GM12878 (cell line): ENCODE results near the gene EEF1G. TPM values are rescaled to one million over a fixed set of nuclear protein-coding genes. Genes with fewer than 3 reads are reported as not detected.

Source experiments
- ATF7 ChIP-seq: fragments of 450-650 bp; IDR thresholded peaks from 2 replicates; pipeline ENCODE4 v1.6.1; 2016; ENCODE audit warnings: low read depth, mild to moderate bottlenecking
- BHLHE40 ChIP-seq, 2 experiments: fragments of 450-650 bp in 1 of 2; IDR thresholded peaks; 2 replicates each; pipeline ENCODE4 v1.6.1; 2011 to 2017; ENCODE audit warnings: low read depth in 2 of 2, borderline replicate concordance in 1 of 2, improper control_type of control experiment in 1 of 2, low read length in 1 of 2, mild to moderate bottlenecking in 1 of 2
- CREM ChIP-seq: IDR thresholded peaks from 2 replicates; pipeline ENCODE4 v1.6.1; 2014; ENCODE audit warnings: antibody characterized with exemption, low read depth
- EGR1 ChIP-seq, 2 experiments: IDR thresholded peaks; 1 replicate in 1 of 2; 2 replicates in 1 of 2; pipeline ENCODE4 v1.6.1; 2011 to 2012; ENCODE audit warnings: low read depth in 2 of 2, low read length in 2 of 2, borderline replicate concordance in 1 of 2, mild to moderate bottlenecking in 1 of 2, moderate library complexity in 1 of 2
- HCFC1 ChIP-seq: fragments of 150-350 bp; IDR thresholded peaks from 2 replicates; pipeline ENCODE4 v1.6.1; 2014; ENCODE audit warnings: low read length
- KLF5 ChIP-seq: fragments of 450-650 bp; IDR thresholded peaks from 2 replicates; pipeline ENCODE4 v1.6.1; 2014; ENCODE audit warnings: mild to moderate bottlenecking; ENCODE audit not compliant: partially characterized antibody
- MEF2A ChIP-seq: IDR thresholded peaks from 2 replicates; pipeline ENCODE4 v1.6.1; 2011; ENCODE audit warnings: low read depth, mild to moderate bottlenecking, low read length, moderate library complexity; ENCODE audit not compliant: insufficient read depth
- NBN ChIP-seq: fragments of 450-650 bp; IDR thresholded peaks from 2 replicates; pipeline ENCODE4 v1.6.1; 2016
- NFXL1 ChIP-seq: fragments of 450-650 bp; IDR thresholded peaks from 2 replicates; pipeline ENCODE4 v1.6.1; 2017; ENCODE audit warnings: antibody characterized with exemption, mild to moderate bottlenecking, borderline replicate concordance
- RFX5 ChIP-seq: IDR thresholded peaks from 2 replicates; pipeline ENCODE4 v1.6.1; 2011; ENCODE audit warnings: low read depth, low read length, improper control_type of control experiment
- SIN3A ChIP-seq: IDR thresholded peaks from 2 replicates; pipeline ENCODE4 v1.6.1; 2012; ENCODE audit warnings: low read depth, low read length, improper control_type of control experiment
- SRF ChIP-seq, 2 experiments: IDR thresholded peaks; 2 replicates each; pipeline ENCODE4 v1.6.1; 2011; ENCODE audit warnings: low read depth in 2 of 2, low read length in 2 of 2, mild to moderate bottlenecking in 1 of 2, moderate library complexity in 1 of 2
- TCF12 ChIP-seq: IDR thresholded peaks from 2 replicates; pipeline ENCODE4 v1.6.1; 2011; ENCODE audit warnings: low read depth, mild to moderate bottlenecking, low read length
- ZNF217 ChIP-seq: fragments of 450-650 bp; IDR thresholded peaks from 2 replicates; pipeline ENCODE4 v1.6.1; 2017; ENCODE audit warnings: antibody characterized with exemption, mild to moderate bottlenecking
- polyA plus RNA-seq, 11 experiments: library from polyadenylated mRNA; depleted of rRNA in 4 of 11; unstranded in 6 of 11; stranded (reverse) in 5 of 11; fragments of >200 nt; fragmentation: Nextera tagmentation in 4 of 11; fragmentation: Illumina TruSeq in 1 of 11; extraction: Ambion mirVana in 4 of 11; extraction: Trizol in 1 of 11; gene quantifications; 1 replicate in 1 of 11; 2 replicates in 10 of 11; pipeline versions ENCODE4 v1.2.1 to v1.2.3, GENCODE V29; 2011 to 2016; ENCODE audit warnings: inconsistent platforms in 2 of 11, missing spikeins in 2 of 11, low read depth in 1 of 11
- total RNA-seq, 4 experiments: library from RNA; depleted of rRNA in 3 of 4; stranded (reverse); fragments of >200 nt in 3 of 4; fragmentation: Illumina TruSeq in 1 of 4; extraction: Trizol in 1 of 4; gene quantifications; 2 replicates each; pipeline versions ENCODE4 v1.2.1 to v1.2.3, GENCODE V29; 2013 to 2021
- TF ChIP-seq, protein P1 (sequence below): fragments of 450-650 bp; IDR thresholded peaks from 2 replicates; pipeline ENCODE4 v1.6.1; 2018; ENCODE audit warnings: borderline replicate concordance, mild to moderate bottlenecking; ENCODE audit not compliant: partially characterized antibody
- TF ChIP-seq, protein P2 (sequence below): IDR thresholded peaks from 2 replicates; pipeline ENCODE4 v1.6.1; 2011; ENCODE audit warnings: borderline replicate concordance, low read depth, mild to moderate bottlenecking, moderate library complexity, low read length; ENCODE audit not compliant: insufficient read depth, poor library complexity, severe bottlenecking
- TF ChIP-seq, protein P3 (sequence below): fragments of 450-650 bp; IDR thresholded peaks from 2 replicates; pipeline ENCODE4 v1.6.1; 2017; ENCODE audit warnings: mild to moderate bottlenecking
- TF ChIP-seq, protein P4 (sequence below): IDR thresholded peaks from 2 replicates; pipeline ENCODE4 v1.6.1; 2012; ENCODE audit warnings: mild to moderate bottlenecking, low read depth, low read length
- TF ChIP-seq, protein P5 (sequence below): IDR thresholded peaks from 2 replicates; pipeline ENCODE4 v1.6.1; 2011; ENCODE audit warnings: mild to moderate bottlenecking, low read depth, low read length, moderate library complexity; ENCODE audit not compliant: insufficient replicate concordance

EEF1G gene
- total and polyA plus RNA-seq, 10 of the 15 experiments (the other 5 are each of a cell fraction or from before 2014, with no cell fraction given), result 850 to 2,739 (median 2,277) TPM

DNA sequence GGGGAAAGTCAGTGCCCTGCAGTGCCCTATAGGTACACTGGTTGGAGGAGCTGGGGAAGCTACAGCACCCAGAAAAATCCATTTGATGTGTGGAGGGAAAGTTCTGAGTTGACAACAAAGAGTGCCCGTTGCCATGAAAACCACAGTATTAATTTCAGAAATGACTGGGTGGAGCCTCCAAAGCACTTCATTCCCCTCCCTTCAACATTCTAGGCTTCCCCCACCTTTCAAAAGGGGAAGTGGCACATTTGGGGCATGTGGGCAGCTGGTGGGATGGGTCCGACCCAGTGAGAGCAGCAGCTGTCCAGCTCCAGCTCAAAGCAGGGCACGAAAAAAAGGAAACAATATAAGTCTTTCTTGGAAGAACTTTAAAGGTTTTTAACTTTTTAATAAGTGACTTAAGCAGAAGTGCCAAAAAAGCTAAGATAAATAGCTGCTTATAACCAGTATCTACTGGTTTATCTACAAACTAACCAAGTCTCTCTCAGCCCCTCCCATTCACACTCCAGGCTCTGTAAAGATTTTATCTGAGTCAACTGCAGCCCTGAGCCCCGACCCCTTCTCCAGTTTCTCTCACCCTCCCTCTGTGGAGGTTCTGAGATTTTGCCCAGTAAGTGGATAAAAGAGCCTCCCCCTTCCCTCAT lies 18.1 kb downstream of the EEF1G start (continued):
- TF ChIP-seq, protein P1, sequence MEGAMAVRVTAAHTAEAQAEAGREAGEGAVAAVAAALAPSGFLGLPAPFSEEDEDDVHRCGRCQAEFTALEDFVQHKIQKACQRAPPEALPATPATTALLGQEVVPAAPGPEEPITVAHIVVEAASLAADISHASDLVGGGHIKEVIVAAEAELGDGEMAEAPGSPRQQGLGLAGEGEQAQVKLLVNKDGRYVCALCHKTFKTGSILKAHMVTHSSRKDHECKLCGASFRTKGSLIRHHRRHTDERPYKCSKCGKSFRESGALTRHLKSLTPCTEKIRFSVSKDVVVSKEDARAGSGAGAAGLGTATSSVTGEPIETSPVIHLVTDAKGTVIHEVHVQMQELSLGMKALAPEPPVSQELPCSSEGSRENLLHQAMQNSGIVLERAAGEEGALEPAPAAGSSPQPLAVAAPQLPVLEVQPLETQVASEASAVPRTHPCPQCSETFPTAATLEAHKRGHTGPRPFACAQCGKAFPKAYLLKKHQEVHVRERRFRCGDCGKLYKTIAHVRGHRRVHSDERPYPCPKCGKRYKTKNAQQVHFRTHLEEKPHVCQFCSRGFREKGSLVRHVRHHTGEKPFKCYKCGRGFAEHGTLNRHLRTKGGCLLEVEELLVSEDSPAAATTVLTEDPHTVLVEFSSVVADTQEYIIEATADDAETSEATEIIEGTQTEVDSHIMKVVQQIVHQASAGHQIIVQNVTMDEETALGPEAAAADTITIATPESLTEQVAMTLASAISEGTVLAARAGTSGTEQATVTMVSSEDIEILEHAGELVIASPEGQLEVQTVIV, result no peak
- TF ChIP-seq HCFC1 (no peak), SRF (IDR thresholded peaks at IDR 0.05; ENCODE audit: low read depth in 2 of 2, low read length in 2 of 2) (0 out of 4 replicates have a peak, but pooled peaks of 1 of the 2 experiments have one; percentile 67), NFXL1 (no peak), ZNF217 (no peak; the same call in 1 of the 2 replicates), MEF2A (0 out of 2 replicates have a peak, but pooled peaks have one; percentile 22), BHLHE40 (IDR thresholded peaks at IDR 0.05; ENCODE audit: borderline replicate concordance in 1 of 2, low read depth in 2 of 2, low read length in 1 of 2) (peak; percentile 70 to 73), SIN3A (no peak), EGR1 (IDR thresholded peaks at IDR 0.05; ENCODE audit: borderline replicate concordance in 1 of 2, low read depth in 2 of 2, low read length in 2 of 2) (0 out of 3 replicates have a peak, but pooled peaks of 1 of the 2 experiments have one; percentile 15), RFX5 (no peak), TCF12 (peak; percentile 96), KLF5 (peak; percentile 70), NBN (peak; percentile 87), ATF7 (peak; percentile 61; the same call in 1 of the 2 replicates), CREM (peak; percentile 77)
- TF ChIP-seq, protein P2, sequence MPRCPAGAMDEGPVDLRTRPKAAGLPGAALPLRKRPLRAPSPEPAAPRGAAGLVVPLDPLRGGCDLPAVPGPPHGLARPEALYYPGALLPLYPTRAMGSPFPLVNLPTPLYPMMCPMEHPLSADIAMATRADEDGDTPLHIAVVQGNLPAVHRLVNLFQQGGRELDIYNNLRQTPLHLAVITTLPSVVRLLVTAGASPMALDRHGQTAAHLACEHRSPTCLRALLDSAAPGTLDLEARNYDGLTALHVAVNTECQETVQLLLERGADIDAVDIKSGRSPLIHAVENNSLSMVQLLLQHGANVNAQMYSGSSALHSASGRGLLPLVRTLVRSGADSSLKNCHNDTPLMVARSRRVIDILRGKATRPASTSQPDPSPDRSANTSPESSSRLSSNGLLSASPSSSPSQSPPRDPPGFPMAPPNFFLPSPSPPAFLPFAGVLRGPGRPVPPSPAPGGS, result peak; percentile 88
- TF ChIP-seq, protein P3, sequence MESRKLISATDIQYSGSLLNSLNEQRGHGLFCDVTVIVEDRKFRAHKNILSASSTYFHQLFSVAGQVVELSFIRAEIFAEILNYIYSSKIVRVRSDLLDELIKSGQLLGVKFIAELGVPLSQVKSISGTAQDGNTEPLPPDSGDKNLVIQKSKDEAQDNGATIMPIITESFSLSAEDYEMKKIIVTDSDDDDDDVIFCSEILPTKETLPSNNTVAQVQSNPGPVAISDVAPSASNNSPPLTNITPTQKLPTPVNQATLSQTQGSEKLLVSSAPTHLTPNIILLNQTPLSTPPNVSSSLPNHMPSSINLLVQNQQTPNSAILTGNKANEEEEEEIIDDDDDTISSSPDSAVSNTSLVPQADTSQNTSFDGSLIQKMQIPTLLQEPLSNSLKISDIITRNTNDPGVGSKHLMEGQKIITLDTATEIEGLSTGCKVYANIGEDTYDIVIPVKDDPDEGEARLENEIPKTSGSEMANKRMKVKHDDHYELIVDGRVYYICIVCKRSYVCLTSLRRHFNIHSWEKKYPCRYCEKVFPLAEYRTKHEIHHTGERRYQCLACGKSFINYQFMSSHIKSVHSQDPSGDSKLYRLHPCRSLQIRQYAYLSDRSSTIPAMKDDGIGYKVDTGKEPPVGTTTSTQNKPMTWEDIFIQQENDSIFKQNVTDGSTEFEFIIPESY, result no peak
- TF ChIP-seq, protein P4, sequence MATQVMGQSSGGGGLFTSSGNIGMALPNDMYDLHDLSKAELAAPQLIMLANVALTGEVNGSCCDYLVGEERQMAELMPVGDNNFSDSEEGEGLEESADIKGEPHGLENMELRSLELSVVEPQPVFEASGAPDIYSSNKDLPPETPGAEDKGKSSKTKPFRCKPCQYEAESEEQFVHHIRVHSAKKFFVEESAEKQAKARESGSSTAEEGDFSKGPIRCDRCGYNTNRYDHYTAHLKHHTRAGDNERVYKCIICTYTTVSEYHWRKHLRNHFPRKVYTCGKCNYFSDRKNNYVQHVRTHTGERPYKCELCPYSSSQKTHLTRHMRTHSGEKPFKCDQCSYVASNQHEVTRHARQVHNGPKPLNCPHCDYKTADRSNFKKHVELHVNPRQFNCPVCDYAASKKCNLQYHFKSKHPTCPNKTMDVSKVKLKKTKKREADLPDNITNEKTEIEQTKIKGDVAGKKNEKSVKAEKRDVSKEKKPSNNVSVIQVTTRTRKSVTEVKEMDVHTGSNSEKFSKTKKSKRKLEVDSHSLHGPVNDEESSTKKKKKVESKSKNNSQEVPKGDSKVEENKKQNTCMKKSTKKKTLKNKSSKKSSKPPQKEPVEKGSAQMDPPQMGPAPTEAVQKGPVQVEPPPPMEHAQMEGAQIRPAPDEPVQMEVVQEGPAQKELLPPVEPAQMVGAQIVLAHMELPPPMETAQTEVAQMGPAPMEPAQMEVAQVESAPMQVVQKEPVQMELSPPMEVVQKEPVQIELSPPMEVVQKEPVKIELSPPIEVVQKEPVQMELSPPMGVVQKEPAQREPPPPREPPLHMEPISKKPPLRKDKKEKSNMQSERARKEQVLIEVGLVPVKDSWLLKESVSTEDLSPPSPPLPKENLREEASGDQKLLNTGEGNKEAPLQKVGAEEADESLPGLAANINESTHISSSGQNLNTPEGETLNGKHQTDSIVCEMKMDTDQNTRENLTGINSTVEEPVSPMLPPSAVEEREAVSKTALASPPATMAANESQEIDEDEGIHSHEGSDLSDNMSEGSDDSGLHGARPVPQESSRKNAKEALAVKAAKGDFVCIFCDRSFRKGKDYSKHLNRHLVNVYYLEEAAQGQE, result peak; percentile 63
- TF ChIP-seq, protein P5, sequence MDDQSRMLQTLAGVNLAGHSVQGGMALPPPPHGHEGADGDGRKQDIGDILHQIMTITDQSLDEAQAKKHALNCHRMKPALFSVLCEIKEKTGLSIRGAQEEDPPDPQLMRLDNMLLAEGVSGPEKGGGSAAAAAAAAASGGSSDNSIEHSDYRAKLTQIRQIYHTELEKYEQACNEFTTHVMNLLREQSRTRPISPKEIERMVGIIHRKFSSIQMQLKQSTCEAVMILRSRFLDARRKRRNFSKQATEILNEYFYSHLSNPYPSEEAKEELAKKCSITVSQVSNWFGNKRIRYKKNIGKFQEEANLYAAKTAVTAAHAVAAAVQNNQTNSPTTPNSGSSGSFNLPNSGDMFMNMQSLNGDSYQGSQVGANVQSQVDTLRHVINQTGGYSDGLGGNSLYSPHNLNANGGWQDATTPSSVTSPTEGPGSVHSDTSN, result peak; percentile 12
